Peyer's patch (tissue), 4 donors: Measurements from ENCODE around the gene PDIA2. TPM values are rescaled to one million over a fixed set of nuclear protein-coding genes. Genes with fewer than 3 reads are reported as not detected.

ENCODE experiments used
- DNase-seq, 3 donors: peaks; one replicate each; pipeline ENCODE4 v3.0.0-alpha.2; 2017 to 2019
- H3K27ac ChIP-seq, 4 donors: fragments of 200-600 bp; sonication (generic); one replicate each; pipeline ENCODE4 v1.5.1; 2016 to 2019
- H3K27me3 ChIP-seq, 2 donors: fragments of 200-600 bp; sonication (generic); one replicate each; pipeline ENCODE4 v1.5.1; 2019
- H3K36me3 ChIP-seq, 3 donors: fragments of 200-600 bp; sonication (generic); one replicate each; pipeline ENCODE4 v1.5.1; 2016 to 2019
- H3K4me1 ChIP-seq, 4 donors: fragments of 200-600 bp; sonication (generic); one replicate each; pipeline ENCODE4 v1.5.1; 2016 to 2019
- H3K4me3 ChIP-seq, 4 donors: fragments of 200-600 bp; sonication (generic); 1 replicate in 3 of 4; 2 replicates in 1 of 4; pipeline ENCODE4 v1.5.1; 2016 to 2019; ENCODE audit warnings: mild to moderate bottlenecking in 1 of 4
- H3K9me3 ChIP-seq, 4 donors: fragments of 200-600 bp; sonication (generic); one replicate each; pipeline ENCODE4 v1.5.1; 2016 to 2019; ENCODE audit warnings: mild to moderate bottlenecking in 1 of 4
- CTCF ChIP-seq, 6 experiments: fragments of 450-650 bp in 4 of 6; fragments of 200-600 bp in 2 of 6; sonication (generic) in 1 of 6; IDR thresholded peaks; one replicate each; pipeline ENCODE4 v1.5.1; 2017 to 2019; ENCODE audit warnings: antibody characterized with exemption in 6 of 6, mild to moderate bottlenecking in 3 of 6, moderate library complexity in 1 of 6
- POLR2A ChIP-seq, 2 donors: fragments of 450-650 bp; IDR thresholded peaks; one replicate each; pipeline ENCODE4 v1.5.1; 2017; ENCODE audit warnings: antibody characterized with exemption in 2 of 2, mild to moderate bottlenecking in 2 of 2, moderate library complexity in 2 of 2
- total RNA-seq, 4 donors: library from RNA; depleted of rRNA; stranded (reverse); fragments of >200 nt; gene quantifications; one replicate each; pipeline ENCODE4 v1.1.0, GENCODE V29; 2016

The PDIA2 gene
- total RNA-seq, 4 donors from 2014 or later: 1.7 to 29.2 (median 11.1) TPM

- DNase-seq: no peak
- Histone ChIP-seq H3K27ac (no peak overlapping the region), H3K27me3 (no peaks in the 10 kb centered on the region), H3K4me1 (peaks cover 0 to 32% (median 2%) of the 10 kb centered on the region in 4 donors), H3K4me3 (no peak overlapping the region), H3K9me3 (no peaks in the 10 kb centered on the region), H3K36me3 (no peaks in the 10 kb centered on the region)
- no peak for TF ChIP-seq POLR2A (IDR thresholded peaks at IDR 0.05)
- no peak for TF ChIP-seq CTCF (IDR thresholded peaks at IDR 0.05)
Observed at GRCh38 chr16:336269-336668, 53.3 kb downstream of the PDIA2 start.

Other genes starting within 250 kb of the PDIA2 start
- gene POLR3K, start 229.6 kb upstream of the PDIA2 start, total RNA-seq: 1 to 10 TPM; 2.5 to 6.3 (median 3.3) TPM
- gene SNRNP25, start 229.3 kb upstream of the PDIA2 start, total RNA-seq: 10 to 100 TPM in 3 of 4 donors, 1 to 10 TPM in 1; 8.7 to 17.6 (median 14.4) TPM
- 10 to 100 TPM; 19.4 to 58.6 (median 41.1) TPM for gene RHBDF1, start 210.5 kb upstream of the PDIA2 start, total RNA-seq
- gene MPG, start 204.9 kb upstream of the PDIA2 start, total RNA-seq: 10 to 100 TPM; 21.5 to 63.4 (median 44.7) TPM
- 10 to 100 TPM; 13.8 to 47.9 (median 28.3) TPM for gene NPRL3, start 144.5 kb upstream of the PDIA2 start, total RNA-seq
- gene HBZ, start 130.5 kb upstream of the PDIA2 start, total RNA-seq: not detected
- not detected for gene HBM, start 117.2 kb upstream of the PDIA2 start, total RNA-seq
- gene HBA2, start 110.3 kb upstream of the PDIA2 start, total RNA-seq: 1 to 10 TPM in 1 of 4 donors, not detected in 3; 9.1 TPM
- not detected for gene HBA1, start 106.5 kb upstream of the PDIA2 start, total RNA-seq
- not detected for gene HBQ1, start 102.7 kb upstream of the PDIA2 start, total RNA-seq
- 100 to 1,000 TPM in 3 of 4 donors, 10 to 100 TPM in 1; 87.6 to 440 (median 156) TPM for gene LUC7L, start 53.7 kb upstream of the PDIA2 start, total RNA-seq
- 100 to 1,000 TPM; 108 to 223 (median 166) TPM for gene FAM234A, start 48.3 kb upstream of the PDIA2 start, total RNA-seq
- 10 to 100 TPM in 3 of 4 donors, 1 to 10 TPM in 1; 6.1 to 16.5 (median 11.4) TPM for gene RGS11, start 7.2 kb upstream of the PDIA2 start, total RNA-seq
- 100 to 1,000 TPM in 1 of 4 donors, 10 to 100 TPM in 1, 1 to 10 TPM in 1, not detected in 1; 3.7 to 112 (median 67.5) TPM for gene ARHGDIG, start 2.6 kb upstream of the PDIA2 start, total RNA-seq
- 10 to 100 TPM; 31.4 to 47.2 (median 37.3) TPM for gene AXIN1, start 69.6 kb downstream of the PDIA2 start, total RNA-seq
- 10 to 100 TPM; 58.3 to 73.4 (median 61.3) TPM for gene MRPL28, start 87.4 kb downstream of the PDIA2 start, total RNA-seq
- gene PGAP6, start 98.8 kb downstream of the PDIA2 start, total RNA-seq: 100 to 1,000 TPM; 130 to 211 (median 166) TPM
- gene NME4, start 114.0 kb downstream of the PDIA2 start, total RNA-seq: 10 to 100 TPM in 3 of 4 donors, 1 to 10 TPM in 1; 9.6 to 65.2 (median 29.5) TPM
- 100 to 1,000 TPM in 2 of 4 donors, 10 to 100 TPM in 2; 32.2 to 154 (median 105) TPM for gene DECR2, start 118.7 kb downstream of the PDIA2 start, total RNA-seq
- 100 to 1,000 TPM in 2 of 4 donors, 10 to 100 TPM in 2; 55.5 to 136 (median 106) TPM for gene RAB11FIP3, start 142.5 kb downstream of the PDIA2 start, total RNA-seq
- gene CAPN15, start 244.5 kb downstream of the PDIA2 start, total RNA-seq: 100 to 1,000 TPM in 3 of 4 donors, 10 to 100 TPM in 1; 50.3 to 249 (median 167) TPM